ENCODE measurements around the gene GAB3.
"Not testable (repeated sequence)": the region's sequence is repeated elsewhere in the genome, so short reads cannot be mapped to it uniquely, and the experiment has no call there.

GAB3 gene

DNA sequence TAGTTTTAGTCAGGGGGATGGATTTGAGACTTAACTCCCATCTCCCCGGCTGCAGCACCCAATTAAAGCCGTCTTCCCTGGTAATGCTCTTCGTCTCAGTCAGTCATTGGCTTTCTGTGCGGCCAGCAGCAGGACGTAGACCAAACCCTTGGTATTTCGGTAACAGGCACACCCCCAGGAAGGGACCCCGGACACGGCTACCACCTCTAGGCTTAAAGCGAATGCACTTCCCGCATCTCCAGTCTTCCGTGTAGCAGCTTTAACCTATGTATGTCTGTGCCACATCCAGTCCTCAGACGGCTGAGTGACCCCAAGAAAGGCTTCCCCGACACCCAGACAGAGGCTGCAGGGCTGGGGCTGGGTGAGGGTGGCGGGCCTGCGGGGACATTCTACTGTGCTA lies 96.0 kb downstream of the GAB3 start:
- DNase-seq: no peak

DNA sequence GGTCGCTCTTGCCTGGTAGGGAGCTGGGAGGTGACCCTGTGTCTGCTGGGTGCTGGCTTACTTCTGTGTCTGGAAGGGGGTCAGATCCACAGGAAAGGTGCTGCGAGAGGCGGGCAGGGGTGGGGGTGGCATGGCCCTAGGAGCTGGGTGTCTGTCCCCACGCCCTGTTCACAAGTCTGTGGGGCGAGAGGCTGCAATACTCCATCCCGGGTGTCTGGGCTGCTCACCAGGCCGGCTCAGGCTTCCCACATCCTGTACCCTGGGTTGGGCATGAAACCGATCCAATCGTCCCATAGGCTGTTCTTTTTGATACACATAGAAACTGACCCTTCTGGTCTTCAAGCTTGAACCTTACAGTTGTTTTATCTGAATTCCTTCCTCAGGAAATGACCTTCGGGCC lies 96.5 kb downstream of the GAB3 start:
- DNase-seq: no peak

DNA sequence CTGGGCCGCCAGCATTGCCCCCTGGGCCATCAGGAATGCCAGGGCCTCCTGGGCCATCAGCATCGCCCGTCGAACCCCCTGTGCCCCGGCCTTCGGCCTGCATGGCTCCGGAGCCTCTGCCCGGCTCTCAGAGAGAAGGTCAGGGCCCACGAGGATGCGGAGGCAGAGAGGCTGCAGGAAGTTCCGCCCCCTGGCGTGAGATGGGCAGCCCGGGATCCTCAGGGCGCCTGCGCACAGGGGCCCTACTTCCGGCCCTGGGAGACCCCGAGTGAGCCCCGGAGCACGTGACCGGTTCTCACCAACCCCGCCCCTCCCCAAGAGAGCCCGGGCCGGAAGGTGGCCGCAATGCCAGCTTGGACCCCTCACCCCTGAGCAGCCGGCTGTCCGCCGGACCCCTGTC lies 97.5 kb downstream of the GAB3 start, which contains the start of gene CTAG2:
Gene CTAG2 (minus strand): TSS at position 167 of the 400 bp plus-strand sequence. CDS start 64 bp downstream, at position 103.
- DNase-seq: not testable (repeated sequence)

DNA sequence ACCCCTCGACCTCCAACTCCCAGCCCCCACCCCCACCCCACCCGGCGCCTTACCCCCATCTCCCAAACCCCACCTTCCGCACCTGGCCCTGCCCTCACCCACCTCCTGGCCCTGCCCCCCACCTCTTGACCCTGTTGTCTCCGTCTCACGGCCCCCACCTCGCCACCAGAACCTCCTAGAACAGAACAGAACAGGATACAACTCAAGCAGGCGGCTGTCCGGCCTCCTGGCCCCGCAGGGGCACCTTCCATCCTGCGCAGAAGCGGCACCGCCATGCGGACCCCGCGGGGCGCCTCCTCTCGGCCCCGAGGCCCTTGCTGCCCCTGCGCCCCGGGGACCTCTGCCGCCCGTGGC lies 97.9 kb downstream of the GAB3 start:
- DNase-seq: no peak

DNA sequence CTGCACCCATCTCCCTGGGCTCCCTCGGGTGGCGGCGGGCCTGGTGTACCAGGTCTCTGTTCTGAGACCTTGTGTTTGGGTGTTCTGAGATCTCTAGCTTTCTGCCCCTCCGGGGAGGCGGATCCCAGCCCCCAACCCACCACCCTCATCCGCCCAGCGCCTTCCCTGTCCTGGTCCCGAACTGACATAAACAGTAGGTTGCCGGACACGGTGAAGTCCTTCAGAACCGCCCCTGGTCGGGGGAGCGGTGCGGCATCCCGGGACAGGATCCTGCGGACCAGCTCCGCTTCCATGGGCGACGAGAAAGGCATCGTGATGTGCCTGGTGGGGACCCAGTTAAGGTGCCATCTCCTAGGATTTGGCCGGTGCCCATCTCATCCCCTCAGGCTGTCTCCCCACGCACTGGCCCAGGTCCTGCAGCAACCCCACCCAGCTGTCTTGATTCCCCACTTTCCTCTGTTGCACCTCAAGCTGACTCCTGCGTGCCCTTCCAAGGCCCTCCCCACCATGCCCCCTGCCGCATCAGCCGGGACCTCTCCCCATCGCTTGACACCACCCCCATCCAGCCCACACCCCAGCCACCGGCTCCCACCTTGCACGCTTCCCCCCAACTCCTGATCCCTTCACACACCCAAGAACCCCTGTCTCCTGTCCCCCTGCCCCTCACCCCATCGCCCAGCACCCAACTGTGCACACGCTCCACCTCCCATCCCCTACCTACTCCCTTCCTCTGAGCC lies 98.4 kb downstream of the GAB3 start:
- DNase-seq: no peak

DNA sequence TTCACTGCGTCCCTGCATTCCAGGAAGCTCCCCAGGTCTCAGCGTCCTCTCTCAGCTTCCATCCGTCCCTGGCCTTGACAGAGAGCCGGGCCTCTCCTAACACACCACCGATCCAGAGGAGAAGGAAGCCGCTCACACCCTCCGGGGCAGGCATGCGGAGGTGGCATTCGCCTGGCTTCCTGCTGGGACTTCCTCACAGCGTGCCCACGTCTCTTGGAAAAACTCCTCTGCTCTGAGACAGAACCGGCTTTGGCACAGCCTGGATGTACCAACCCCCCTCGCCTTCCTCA lies 100.7 kb downstream of the GAB3 start:
- no peak for DNase-seq

DNA sequence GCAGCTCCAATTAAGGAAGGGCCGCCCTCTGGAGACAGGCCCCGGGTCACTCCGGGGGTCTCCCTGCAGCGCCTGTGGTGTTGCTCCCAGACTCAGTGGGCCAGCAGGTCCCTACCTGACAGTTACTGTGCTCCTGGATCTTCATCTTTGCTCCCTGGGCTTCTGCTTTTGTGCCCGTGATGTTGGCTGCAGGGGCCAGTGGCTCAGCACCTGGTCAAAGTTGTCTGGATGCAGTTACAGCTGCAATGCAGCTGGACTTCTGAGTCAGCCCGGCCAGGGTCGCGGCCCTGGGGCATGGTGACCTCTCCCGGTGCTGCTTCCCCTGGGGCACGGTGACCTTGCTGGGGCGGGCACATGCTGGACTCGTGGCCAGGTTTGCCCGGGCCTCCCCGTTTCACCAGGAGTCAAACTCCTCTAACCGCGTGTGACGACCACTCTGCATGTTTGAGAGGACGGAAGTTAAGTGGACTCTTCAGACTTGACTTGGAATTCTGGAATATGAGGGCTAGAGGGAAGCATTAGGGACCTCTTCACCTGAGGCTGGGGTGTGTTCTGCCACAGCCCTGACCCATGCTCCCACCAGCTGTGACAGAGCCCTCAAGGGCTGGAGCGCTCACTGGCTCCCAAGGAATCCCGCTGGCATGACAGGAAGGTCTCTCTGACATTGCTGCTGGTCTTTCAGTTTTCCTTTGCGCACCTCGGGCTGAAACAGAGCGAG lies 101.2 kb downstream of the GAB3 start:
- no peak for DNase-seq

DNA sequence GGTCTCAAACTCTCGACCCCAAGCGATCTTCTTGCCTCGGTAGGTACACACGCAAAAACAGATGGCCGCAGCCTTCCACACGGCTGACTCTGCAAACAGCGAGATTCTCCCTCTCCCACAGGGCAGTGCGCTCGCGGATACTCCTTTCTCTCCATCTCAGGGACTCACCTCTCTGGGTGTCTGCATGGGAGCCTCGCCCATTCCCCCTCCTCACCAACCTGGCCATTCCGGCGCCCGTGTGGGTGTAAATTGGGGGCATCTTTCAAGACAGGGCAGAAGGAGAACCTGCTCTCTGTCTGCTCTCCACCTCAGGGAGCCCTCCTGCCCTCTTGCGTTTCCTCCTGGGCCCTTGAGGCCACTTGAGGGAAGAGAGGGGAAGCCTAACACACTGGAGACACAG lies 101.9 kb downstream of the GAB3 start:
- no peak for DNase-seq

DNA sequence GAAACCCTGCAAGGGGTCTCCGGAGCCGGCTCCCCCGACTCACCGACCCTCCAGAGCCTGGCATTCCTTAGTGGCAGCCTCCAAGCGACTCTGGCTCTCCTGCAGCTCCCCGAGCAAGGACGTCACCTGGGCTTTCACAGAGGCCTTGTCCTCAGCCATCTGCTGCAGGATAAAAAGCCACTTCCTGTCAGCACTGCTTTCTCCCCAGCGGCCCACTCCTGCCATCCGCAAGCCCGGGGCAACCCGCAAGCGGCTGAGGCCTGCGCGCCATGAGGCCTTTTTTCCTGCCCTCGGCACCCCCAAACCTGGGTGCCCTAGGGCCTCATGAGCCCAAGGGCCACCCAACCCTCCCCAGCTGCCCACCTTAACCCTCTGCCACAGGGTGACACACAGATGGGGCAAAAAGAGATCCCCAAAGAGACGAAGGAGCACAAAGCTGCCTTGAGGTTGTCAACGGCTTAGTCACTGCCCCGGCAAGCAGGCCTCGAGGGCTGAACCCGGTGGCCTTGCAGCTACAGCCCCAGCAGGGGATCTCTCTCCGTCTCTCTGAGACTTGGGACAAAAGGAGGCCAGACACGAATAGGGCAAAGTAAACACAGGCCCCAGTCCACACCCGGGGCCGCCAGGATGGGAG lies 105.0 kb downstream of the GAB3 start:
- DNase-seq: not testable (repeated sequence)

DNA sequence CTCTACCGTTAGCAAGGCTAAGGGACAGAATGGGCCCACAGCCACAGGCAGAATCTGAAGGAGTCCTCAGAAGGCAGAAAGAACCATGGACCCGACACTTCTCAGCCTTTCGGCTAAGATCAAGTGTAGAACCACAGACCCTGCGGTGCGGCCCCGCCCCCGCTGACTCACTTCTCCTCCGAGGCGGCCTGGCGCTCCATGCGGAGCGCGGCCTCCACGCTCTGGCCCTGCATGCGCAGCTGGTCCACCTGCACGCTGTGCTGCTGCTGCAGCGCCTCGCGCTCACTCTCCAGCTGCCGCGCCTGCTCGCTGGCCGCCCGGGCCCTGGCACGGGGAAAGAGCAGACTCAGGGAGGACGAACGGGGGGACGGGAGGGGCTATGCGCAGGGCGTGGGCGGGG lies 107.2 kb downstream of the GAB3 start:
- not testable (repeated sequence) for DNase-seq

DNA sequence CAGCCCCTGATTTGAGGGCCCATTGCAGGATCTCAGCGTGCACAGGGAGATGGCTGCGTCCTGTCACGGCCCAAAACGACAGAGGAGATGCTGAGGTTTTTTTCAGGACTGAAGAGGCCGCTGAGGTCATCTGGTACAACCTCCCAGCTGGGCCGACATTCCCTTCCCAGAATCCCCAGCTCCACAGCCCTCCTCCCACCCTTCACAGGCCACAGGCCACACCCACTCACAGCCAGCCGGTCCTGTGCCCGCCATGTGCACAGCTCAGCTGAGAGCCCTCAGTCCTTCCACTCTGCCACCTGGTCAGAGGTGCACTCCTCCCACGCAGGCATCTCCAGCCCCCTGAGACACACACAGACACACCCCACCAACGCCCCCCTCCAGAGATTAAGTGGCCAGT lies 109.1 kb downstream of the GAB3 start:
- not testable (repeated sequence) for DNase-seq

DNA sequence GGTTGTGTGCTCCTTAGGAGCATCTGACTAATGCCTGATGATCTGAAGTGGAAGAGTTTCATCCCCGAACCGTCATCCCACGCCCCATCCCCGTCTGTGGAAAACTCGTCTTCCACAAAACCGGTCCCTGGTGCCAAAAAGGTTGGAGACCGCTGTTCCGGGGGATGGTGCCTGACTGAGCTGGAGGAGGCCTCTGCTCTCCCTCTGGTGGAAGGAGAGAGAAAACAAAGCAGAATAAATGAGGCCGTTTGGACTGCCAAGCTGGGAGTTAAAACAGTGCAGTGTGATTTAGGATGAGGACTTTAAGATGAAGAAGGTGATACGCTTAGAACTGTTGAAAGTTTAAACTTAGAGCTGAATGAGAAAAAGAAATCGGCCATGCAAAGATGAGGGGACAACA lies 117.2 kb downstream of the GAB3 start:
- DNase-seq: not testable (repeated sequence)

DNA sequence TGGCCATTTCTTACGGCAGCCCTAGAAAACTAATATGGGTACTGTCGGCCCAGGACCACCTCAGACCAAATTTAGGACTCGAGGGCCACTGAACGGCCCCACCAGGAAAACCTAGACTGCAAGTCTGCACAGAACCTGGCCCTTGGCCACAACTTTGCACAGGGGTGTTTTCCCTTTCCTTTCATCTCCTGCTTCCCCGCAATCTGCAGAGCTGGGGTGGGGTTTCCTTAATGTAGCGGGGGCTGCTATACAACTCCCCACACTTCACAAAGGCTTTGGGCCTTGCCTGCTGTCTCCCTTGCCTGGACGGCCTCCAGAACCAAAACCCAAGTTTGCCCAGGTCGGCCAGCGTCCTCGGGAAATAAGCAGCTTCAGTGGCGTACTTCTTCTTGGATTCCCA lies 119.9 kb downstream of the GAB3 start:
- DNase-seq: not testable (repeated sequence)

DNA sequence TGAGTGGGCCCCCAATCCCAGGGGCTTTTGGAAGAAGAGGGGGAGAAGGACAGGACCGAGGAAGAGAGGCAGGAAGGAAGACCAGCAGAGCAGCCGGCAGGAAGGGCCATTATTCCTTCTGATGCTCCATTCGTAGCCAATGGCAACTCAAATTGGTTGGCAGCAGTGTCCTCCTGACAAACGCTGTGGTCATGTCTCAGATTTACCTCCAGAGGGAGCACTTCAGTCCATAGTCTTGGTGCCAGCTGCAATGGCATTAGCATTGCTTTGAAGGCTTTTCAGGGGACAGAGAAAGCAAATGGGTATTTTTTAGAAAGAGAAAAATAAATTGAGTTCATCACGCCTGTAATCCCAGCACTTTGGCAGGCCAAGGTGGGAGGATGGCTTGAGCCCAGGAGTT lies 121.9 kb downstream of the GAB3 start:
- DNase-seq: not testable (repeated sequence)

Data from activated T-cell treated with anti-CD3 and anti-CD28 coated beads, Interleukin-2, amount 50 U/mL, for 1 hour (primary cell).